Stimulated activated CD4-positive, alpha-beta T cell treated with anti-CD3 and anti-CD28 coated beads, TNF-alpha, amount 100 ng/mL, for 48 hours (primary cell): ENCODE results near the gene BDKRB1.

Source experiments
- DNase-seq, 3 donors: peaks; one replicate each; pipeline ENCODE4 v3.0.0-alpha.2; 2020; ENCODE audit warnings: low read depth in 3 of 3

The BDKRB1 gene

DNA sequence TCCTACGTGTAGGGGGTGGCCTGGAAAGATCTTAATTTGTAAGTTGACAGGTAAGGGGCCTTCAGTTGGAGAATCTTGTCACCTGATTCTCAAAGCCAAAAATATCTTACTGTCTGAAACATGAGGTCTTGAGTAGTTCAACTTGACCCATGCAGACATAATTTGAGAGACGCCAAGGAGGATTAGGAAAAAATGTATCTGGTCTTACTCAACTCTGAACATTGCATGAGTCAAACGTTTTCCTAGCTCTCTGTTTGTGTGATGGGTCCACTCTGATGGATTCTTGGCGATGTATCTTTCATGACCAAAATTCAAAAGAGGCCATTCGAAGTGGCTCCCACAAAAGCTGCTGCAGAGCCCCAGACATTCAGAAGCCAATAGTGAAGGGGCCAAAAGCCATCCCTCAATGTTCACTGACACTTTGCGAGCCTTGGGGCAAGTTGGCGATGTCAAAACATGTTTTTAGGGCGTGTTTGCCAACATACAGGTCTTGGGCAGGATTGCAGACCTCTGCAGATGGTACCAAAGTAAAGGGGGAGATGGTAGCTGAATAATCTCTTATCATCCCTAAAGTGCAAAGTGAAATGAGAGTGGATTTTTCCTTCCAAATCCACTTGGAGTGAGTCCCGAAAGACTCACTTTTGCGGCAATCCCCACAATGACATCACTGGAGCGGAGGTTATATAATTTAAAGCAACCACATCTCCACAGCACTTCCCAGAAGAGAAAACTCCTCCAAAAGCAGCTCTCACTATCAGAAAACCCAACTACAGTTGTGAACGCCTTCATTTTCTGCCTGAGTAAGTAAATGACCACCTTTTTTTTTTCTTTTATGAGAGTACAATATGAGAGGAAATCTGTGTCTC, at the start of gene BDKRB1:
TSS of gene BDKRB1 (plus strand) at position 710 of the 866 bp plus-strand sequence. CDS start 7,473 bp downstream, outside the sequence.
- no peak for DNase-seq

DNA sequence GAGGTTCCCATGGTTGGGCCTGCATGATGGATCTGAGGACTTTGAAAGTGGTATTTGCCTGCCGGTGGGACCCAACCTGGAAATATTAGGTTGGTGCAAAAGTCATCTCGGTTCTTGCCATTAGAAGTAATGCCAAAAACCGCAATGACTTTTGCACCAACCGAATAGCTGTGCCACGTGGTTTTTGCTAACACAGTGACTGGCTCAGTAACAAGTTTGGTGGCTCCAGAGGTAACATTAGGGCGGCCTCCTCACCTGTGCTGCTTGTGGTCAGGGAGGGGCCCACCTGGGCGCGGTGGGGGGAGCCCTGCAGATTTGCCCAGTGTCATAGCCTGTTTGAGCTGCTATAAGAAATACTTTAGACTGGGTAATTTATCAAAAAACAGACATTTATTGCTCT, 49.5 kb upstream of the BDKRB1 start:
- DNase-seq: no peak

DNA sequence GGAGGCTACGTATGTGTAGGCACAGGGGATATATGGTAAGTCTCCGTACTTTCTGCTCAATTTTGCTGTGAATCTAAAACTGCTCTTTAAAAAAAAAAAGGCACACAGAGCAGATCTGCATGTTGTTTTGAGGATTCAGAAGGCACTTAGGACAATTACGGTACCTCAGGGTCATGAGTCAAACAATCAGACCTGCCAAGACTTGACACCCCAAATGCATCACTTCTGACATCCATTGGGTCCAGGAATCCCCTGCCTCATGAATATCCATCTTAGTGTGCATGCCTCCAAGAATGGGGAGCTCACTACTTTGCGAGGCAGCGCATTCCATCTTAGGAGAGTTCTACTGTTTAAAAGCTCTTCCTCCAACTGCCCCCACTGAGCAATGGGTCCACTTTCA, 48.3 kb upstream of the BDKRB1 start:
- DNase-seq: no peak

DNA sequence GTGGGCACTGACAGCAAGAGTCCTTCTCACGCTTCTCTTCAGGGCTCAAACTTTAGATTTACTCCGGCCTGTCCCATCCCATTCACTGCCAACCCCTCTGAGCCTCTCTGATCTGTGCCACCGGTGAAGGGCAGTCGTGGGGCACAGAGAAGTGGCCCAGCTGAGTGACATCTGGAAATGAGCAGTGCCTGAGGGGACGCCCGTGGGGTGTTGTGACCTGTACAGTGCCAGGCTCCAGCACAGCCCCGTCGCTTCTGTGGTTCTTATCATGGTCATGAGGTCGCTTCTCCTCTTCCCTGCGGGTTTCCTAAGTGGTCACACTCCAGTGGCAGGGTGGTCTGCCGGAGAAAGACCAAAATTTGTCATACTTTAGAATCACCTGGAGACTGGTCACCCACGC, 47.3 kb upstream of the BDKRB1 start:
- no peak for DNase-seq

DNA sequence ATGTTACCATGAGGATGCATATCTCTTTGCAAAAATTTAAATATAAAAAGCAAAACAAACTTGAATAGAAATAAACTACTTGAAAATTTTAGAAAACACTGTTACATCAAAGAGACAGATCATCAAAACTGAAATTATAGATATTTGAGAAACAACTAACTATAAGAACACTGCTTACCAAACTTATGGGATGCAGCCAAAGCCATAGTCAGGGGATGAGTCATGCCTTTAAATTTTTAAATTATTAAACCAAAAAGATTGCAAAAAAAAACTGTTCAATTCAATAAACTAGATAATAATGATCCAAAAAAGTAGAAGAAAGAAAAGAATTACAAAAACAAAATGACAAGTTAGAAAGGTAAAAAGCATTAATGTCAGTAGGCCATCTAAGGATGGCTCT, 43.9 kb upstream of the BDKRB1 start:
- no peak for DNase-seq

DNA sequence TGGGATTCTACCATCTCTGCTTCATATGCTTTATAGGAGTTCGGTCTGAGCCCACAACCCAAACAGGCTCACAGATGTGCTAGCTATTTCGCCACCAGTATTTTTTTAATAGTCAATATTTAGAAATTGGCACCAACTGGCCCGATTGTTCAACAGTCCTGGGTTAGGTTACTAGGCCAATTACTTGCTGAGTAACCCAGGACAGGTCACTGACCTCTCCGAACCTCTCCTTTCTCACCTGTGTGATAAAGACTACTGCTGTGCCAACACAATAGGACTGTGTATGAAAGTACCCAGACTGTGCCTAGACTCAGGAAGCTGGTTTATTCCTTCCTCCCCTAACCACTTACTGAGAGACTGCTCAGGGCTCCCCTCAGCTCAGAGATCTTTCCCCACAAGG, 43.1 kb upstream of the BDKRB1 start:
- no peak for DNase-seq

DNA sequence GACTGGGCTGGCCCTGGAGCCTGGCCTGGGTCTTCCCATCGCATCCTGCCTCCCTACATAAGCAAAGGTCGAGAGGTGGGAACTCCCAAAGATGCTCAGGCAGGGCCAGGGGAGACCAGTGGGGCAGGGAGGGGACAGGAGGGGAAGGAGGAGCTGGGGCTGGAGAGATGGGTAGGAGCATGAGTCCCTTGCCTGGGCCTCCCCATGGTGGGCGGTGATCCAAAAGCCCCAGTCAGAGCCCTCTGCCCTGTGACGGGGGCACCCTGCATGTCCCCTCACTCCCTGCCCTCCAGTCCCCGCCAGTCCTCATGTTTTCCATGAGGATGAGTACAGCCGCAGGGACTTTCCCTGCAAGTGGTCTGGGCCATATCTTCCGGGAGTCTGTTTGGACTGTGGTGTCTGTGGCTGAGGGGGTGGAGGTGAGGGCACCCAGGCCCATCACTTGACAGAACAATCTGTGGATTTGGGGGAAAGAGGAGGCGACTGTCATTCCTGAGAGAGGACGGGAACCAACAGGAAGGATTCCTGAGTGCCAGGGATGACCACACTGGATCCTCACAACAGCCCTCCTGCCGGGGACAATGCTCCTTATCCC, 42.0 kb upstream of the BDKRB1 start:
- DNase-seq: no peak

DNA sequence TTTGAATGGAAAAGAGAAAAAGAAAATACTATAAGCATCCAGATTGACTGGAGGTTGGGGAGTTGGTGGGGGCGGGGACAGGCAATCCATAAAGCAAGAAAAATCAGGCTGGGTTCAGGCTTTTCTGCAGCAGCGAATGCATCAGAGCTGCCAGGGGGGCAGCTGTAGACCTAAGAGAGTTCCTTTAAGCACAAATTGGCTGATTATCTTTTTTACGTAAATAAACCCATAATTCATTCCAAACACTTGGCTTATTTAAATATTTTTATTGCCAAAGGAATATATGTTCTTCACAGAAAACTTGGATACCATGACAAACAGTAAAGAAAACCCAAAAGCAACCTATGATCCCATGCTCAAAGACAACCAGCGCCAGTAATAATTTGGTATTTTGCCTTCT, 41.2 kb upstream of the BDKRB1 start:
- no peak for DNase-seq

DNA sequence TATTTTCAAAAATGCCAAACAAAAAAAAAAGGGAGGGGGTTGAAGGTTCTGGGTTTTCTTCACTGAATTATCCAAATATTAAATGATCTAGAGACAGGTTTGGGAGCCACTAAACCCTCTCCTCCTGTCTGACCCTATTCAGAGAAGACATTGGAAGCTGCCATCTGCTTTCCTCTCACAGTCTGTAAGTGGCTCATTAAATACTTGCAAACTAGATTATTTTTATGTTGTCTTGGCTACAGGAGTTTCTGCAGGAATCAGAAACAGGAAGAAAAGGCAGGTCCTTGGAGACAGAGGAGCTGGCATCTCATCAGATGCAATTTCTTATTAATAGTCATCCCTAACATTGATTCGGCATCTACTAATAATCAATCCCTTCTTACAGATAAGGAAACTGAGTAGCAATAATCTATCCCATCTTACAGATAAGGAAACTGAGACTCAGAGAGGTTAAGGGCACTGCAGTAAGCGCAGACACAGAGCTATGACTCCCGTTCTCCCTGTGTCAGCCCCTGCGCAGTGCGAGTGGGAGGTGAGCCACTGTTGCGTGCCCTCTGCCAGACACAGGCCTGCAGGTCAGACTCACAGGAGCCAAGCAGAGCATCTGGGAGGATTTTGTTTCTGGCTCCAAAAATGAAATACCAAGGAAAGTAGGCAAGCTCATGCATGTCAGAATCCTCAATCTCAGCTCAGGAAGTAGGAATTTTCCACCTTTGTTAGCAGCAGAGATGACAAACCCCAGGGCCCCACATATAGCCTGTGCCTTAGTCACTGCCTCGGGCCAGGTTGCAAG, 40.4 kb upstream of the BDKRB1 start:
- no peak for DNase-seq

DNA sequence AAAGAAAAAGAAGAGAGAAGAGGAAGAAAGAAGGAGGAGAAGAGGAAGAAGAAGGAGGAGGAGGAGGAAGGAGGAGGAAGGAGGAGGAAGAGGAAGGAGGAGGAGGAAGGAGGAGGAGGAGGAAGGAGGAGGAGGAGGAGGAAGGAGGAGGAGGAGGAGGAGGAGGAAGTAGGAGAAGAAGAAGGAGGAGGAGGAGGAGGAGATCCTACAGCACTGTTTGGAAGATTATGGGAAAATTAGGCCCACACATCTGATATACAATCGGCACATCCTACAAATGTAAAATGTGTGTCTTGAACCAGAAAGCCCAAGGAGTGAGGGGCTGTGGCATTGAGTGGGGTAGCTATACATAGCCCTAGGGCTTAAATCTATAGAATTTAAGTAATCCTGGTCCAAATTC, 39.4 kb upstream of the BDKRB1 start:
- DNase-seq: no peak

DNA sequence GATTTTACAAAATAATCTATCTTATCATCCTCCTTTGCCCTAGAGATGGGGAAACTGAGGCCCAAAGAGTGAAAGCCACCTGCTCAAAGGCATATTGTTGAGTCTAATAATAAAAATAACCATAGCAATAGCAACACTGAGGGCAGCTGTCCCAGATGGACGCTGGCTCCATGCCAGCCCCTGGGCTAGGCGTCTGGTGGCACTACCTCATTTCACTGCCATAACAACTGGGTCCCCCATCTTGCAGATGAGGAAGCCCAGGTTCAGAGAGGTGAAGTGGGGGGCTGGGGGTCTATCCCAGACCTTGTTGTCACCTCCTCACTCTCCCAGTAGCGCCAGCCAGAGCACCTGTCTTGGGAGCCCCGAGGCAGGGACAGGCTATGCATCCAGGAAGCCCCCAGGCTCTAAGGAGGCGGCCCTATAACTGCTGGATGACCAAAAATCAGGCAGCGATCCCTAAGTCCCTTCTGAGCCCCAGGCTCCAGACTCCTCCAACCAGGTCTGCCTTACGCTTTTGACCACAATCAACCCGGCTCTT, 38.6 kb upstream of the BDKRB1 start:
- DNase-seq: no peak

DNA sequence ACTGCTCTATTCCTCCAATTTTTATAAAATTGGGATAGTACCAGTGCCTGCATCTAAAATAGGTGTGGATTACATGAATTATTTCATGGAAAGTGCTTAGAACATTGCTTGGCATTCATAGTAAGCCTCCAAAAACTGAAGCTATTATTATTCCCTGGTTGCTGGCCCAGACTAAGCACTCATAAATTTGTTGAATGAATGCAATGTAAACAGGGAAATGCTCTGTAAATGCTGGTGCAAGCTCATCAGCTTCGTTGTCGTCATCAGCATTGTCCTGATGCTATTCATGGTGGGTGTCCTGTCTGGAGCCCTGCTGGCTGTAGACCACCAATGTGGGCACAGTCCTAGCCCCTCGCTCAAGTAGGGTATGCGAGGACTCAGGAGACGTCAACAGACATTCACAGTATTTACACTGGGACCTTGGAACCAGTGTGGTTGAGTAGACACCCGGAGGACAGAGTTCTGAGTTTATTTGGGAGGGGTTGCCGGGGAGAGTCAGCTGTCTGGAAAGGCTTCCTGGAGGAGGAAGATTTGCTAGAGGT, 34.8 kb upstream of the BDKRB1 start:
- DNase-seq: no peak

DNA sequence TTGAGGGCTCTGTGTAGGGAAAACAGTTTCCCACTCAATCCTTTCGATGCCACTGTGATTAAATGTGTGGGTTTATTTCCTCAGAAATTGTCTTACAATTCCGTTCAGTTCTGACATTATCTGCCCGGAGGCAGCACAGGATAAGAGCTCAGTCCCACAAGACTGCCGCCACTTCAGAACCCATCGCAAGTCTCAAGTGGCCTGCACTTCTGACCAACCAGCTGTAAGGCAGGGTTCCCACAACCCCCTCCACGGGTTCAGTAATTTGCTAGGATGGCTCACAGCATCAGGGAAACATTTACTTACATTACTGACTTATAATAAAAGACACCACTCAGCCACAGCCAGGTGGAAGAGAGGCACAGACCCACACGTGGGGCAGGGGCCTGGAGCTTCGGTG, 34.2 kb upstream of the BDKRB1 start:
- no peak for DNase-seq

DNA sequence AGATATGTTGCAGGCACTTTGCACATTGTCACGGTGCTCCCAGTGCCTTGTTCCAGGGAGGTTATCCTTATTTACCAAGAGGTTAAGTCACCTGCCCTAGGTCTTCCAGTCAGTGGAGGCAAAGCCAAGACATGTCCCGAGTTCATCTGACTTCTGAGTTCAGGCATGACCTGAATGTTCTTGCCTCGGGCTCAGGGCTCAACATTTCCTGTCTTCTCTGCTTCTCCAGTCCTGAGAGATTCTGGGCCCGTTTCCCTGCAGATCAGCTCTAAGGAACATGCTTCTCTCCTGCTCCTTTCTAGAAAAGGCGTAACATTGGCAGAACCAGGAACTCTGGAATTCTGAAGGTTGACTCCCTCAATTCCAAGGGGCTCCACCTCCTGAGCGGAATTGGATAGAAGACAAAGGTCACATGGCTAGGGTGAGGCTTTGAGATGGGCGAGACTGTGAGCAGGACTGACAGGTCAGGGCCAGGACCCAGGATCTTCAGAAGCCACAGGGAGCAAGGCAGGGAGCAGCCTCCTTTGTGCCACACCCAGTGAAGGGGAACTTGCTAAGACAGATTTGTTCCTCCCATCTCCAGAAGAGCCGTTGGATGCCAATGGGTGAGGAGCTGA, 31.4 kb upstream of the BDKRB1 start:
- no peak for DNase-seq

DNA sequence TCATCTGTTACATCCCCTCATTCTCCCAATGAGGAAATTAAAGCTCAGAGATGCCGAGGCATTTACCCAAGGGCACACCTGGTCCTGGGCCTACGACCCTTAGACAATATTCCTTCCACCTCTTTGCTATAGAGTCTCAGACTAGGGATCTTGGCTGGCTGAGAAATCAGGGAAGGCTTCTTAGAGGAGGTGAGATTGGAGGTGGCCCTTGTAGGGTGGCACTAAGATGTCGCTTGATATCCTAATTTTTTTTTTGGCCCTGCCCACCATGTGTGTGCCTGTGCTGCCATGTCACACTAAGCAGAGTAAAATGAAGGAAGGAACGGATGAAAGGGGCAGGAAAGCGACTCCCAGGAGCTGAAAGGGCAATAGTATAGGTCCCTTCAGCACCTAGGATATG, 30.8 kb upstream of the BDKRB1 start:
- no peak for DNase-seq

DNA sequence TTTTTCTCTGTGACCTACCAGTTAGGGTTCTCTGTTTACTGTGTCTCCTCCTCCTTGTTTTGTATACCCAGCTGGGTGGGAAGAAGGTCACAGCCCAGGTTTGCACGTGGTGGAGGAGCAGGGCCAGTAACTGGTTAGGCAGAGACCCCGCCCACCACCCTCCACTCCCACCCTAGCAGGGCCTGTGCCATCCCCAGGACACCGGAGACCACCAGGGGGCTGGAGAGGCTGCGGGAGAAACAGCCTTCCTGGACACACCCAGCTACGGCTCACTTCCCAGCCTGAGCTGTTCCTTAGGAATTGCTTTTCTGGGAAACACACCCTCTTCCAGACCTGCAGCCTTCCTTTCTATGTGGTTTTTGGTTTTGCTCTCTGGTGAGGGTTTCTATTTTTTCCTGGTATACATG, 30.3 kb upstream of the BDKRB1 start:
- no peak for DNase-seq

DNA sequence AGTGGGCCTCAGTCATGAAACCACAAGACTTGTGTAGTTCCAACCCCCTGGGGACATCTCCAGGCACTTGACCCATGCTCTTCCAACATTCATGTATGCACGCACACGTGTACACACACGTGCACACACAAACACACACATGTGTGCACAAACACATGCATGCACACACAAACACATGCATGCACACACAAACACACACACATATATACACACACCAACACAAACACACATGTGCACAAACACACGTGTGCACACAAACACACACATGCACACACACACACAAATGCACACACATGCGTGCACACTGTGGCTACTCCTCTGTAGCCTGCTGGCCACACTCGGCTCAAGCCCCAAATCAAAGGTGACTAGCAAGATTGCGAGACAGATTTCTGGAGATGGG, 28.6 kb upstream of the BDKRB1 start:
- no peak for DNase-seq

DNA sequence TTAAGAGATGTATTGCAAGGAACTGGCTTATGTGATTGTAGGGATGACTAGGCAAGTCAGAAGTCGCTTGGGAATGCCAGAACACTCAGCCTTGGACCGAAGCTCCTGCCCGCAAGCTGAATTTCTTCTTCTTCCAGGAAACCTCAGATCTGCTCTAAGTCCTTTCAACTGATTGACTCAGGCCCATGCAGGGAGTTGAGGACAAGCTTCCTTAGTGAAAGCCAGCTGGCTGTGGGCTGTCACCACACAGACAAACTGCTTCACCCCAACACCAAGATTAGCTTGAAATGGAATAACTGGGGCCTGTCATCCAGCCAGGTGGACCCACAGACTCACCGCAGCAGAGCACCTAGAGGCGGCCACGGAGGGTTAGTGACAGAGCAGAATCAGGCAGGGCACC, 26.7 kb upstream of the BDKRB1 start:
- DNase-seq: no peak

DNA sequence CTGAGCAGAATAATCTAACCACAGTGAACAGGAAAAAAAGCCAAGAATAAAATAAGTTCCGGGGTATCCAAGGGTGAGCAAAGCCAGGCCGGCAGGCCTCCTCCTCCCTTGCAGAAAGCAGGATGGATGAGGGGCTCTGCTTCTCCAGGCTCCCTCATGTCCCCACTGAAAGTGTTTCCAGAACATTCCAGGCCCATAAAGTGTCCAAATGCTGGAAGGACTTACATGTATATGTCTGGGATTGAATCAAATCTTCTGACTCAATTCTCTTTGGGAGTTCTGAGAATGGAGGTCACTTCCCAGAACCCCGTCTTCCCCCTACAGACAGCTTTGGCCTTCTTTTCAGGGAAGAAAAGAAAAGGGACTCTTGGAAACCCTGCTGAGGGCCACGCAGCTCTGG, 25.0 kb upstream of the BDKRB1 start:
- no peak for DNase-seq

DNA sequence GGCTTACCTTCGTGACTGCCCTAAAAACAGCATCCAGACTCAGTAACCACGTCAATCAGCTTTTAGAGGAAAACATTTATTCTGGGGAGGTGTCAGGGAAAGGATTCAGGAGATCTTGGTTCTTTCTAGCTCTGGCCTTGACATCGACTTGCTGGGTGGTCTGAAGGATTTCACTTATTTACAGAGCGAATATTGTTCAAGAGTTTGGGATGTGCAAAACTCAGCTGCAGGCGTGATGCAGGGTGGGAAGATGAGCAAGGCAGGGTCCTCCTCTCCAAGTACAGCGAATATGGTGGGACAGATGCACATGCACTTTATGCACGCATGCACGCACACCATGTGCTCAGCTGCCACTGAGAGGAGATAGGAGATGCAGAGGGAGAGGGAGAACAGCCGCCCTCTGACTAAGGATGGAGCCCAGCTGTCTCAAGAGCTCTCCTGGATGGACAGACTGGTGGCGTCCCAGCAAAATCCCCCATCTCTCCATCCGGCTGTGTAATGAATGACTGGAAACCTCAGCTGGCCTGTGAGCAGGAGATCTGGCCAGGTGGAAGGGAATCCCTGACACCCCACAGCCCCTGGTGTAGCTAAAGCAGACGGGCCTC, 24.4 kb upstream of the BDKRB1 start:
- DNase-seq: no peak

DNA sequence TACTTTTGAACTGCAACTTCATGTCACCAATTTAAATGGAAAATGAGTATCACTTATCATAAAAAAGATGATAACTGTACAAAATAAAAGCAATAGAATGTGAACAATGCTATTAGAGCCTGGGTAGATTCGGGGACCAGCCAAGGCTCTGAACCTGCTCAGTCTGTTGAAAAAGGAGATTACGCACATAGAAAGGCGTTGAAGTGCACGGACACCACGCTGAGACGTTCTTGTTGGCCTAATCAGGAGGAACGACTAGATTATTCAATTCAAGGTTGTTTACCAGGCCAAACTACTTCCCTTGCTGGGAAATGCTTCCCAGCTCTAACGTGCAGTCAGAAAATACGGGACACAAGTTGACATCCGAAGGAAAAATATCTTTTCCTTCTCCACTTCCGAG, 23.5 kb upstream of the BDKRB1 start:
- no peak for DNase-seq
